ENCODE data around the gene KRTAP5-9. TPM values are rescaled to one million over a fixed set of nuclear protein-coding genes. Genes with fewer than 3 reads are reported as not detected.

KRTAP5-9 gene, protein sequence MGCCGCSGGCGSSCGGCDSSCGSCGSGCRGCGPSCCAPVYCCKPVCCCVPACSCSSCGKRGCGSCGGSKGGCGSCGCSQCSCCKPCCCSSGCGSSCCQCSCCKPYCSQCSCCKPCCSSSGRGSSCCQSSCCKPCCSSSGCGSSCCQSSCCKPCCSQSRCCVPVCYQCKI
- not detected for total RNA-seq

DNA sequence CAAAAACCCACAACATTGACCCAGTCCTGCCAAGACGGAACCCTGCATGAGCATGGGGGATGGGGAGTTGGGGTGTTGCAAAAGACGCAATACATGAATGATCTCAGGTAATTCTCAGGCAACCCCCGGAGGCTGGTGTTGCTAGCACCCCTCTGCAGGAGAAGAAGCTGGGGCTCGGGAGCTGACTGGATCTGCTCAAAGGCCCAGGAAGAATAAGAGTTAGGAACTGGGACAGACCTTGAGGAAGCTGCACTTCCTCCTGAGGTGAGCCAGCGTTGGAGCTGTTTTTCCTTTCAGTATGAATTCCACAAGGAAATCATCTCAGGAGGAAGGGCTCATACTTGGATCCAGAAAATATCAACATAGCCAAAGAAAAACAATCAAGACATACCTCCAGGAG, at the start of gene KRTAP5-9:
Gene KRTAP5-9, plus strand, starts transcription at position 301 of the 400 bp plus-strand sequence. CDS start 238 bp downstream, outside the sequence.

DNA sequence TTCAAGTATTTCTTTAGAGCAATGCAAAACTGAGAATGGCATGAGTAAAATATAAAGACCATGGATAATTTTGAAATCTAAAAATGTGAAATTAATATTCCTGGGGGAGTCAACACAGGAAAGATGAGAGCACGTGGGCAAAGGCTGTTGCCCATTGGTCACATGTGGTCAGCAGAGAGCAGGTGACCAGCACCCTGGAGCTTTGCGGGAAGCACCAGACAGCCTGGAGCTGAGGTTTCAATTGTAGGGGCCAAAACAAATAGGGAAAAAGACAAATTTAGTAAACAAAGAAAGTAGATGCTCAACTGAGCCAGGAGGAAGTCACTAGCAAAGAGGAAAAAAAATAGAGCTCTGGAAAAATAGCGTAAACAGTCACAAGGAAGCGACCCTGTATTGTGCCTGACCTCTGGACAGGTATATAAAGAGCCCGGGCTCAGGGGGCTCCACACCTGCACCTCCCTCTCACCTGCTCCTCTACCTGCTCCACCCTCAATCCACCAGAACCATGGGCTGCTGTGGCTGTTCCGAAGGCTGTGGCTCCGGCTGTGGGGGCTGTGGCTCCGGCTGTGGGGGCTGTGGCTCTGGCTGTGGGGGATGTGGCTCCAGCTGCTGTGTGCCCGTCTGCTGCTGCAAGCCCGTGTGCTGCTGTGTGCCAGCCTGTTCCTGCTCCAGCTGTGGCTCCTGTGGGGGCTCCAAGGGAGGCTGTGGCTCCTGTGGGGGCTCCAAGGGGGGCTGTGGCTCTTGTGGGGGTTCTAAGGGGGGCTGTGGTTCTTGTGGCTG, 21.2 kb upstream of the KRTAP5-9 start, which contains the start of gene KRTAP5-7:
Gene KRTAP5-7, plus strand, starts transcription at position 472 of the 780 bp plus-strand sequence. Its CDS starts 34 bp downstream, at position 506.

DNA sequence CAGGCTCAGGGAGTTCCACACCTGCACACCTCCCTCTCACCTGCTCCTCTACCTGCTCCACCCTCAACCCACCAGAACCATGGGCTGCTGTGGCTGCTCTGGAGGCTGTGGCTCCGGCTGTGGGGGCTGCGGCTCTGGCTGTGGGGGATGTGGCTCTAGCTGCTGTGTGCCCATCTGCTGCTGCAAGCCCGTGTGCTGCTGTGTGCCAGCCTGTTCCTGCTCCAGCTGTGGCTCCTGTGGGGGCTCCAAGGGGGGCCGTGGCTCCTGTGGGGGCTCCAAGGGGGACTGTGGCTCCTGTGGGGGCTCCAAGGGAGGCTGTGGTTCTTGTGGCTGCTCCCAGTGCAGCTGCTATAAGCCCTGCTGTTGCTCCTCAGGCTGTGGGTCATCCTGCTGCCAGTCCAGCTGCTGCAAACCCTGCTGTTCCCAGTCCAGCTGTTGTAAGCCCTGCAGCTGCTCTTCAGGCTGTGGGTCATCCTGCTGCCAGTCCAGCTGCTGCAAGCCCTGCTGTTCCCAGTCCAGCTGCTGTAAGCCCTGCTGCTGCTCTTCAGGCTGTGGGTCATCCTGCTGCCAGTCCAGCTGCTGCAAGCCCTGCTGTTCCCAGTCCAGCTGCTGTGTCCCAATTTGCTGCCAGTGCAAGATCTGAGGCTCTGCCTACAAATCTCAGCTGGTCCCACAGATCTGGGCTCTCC, 10.1 kb upstream of the KRTAP5-9 start, which contains the start of gene KRTAP5-8:
Gene KRTAP5-8, plus strand, starts transcription at position 49 of the 689 bp plus-strand sequence. Its CDS starts 31 bp downstream, at position 80.

DNA sequence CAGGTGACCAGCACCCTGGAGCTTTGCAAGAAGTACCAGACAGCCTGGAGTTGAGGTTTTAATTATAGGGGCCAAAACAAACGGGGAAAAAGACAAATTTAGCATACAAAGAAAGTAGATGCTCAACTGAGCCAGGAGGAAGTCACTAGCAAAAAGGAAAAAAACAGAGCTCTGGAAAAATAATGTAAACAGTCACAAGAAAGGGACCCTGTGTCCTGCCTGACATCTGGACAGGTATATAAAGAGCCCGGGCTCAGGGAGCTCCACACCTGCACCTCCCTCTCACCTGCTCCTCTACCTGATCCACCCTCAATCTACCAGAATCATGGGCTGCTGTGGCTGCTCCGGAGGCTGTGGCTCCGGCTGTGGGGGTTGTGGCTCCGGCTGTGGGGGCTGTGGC, 17.0 kb downstream of the KRTAP5-9 start, which contains the start of gene KRTAP5-10:
Gene KRTAP5-10, plus strand, starts transcription at position 301 of the 400 bp plus-strand sequence. Its CDS starts 25 bp downstream, at position 326.

GRCh38 chr11:71582309-71582895, 34.2 kb downstream of the KRTAP5-9 start, which contains the start of gene KRTAP5-11:
KRTAP5-11 (minus strand) TSS chr11:71582875; CDS start chr11:71582837, 38 bp downstream.

Other genes starting within 250 kb of the KRTAP5-9 start
- gene DHCR7, start 100.0 kb upstream of the KRTAP5-9 start, total RNA-seq = 20.3 TPM
- 43.7 TPM for gene NADSYN1, start 95.2 kb upstream of the KRTAP5-9 start, total RNA-seq
- gene KRTAP5-7, start 21.2 kb upstream of the KRTAP5-9 start, total RNA-seq = not detected
- not detected for gene KRTAP5-8, start 10.4 kb upstream of the KRTAP5-9 start, total RNA-seq
- not detected for gene KRTAP5-10, start 17.1 kb downstream of the KRTAP5-9 start, total RNA-seq
- gene KRTAP5-11, start 34.5 kb downstream of the KRTAP5-9 start, total RNA-seq = not detected